ENCODE measurements around the gene HEXIM2.

The HEXIM2 gene

GRCh38 chr17:45128331-45128730 lies 33.3 kb upstream of the HEXIM2 start:
- no peak for DNase-seq

- DNase-seq = no peak
These were observed 32.7 kb upstream of the HEXIM2 start for GRCh38 chr17:45128989-45129388.

GRCh38 chr17:45129426-45129939 lies 32.2 kb upstream of the HEXIM2 start:
- no peak for DNase-seq

GRCh38 chr17:45129940-45130680 lies 31.6 kb upstream of the HEXIM2 start:
- no peak for DNase-seq

GRCh38 chr17:45130681-45131615 lies 30.7 kb upstream of the HEXIM2 start:
- DNase-seq = no peak

GRCh38 chr17:45131616-45132319 lies 29.9 kb upstream of the HEXIM2 start:
- DNase-seq = peak; percentile 37

GRCh38 chr17:45132320-45132571 lies 29.4 kb upstream of the HEXIM2 start, which contains the start of gene PLCD3:
Gene PLCD3, minus strand, starts transcription at chr17:45132515. Its CDS starts 105 bp downstream, at chr17:45132410.
- no peak for DNase-seq

- DNase-seq = peak; percentile 76
These were observed 28.9 kb upstream of the HEXIM2 start for GRCh38 chr17:45132572-45133463.

- DNase-seq = peak; percentile 98
These were observed 26.3 kb upstream of the HEXIM2 start, which contains the start of gene ACBD4 for GRCh38 chr17:45135192-45135977. Gene ACBD4, plus strand, starts transcription at chr17:45135687. Its CDS starts 458 bp downstream, at chr17:45136145.

GRCh38 chr17:45135978-45136791 lies 25.5 kb upstream of the HEXIM2 start:
- no peak for DNase-seq

GRCh38 chr17:45136846-45137560 lies 24.7 kb upstream of the HEXIM2 start:
- DNase-seq = no peak

- DNase-seq = no peak
These were observed 23.9 kb upstream of the HEXIM2 start for GRCh38 chr17:45137561-45138305.

GRCh38 chr17:45138911-45139532 lies 22.7 kb upstream of the HEXIM2 start:
- DNase-seq = no peak

GRCh38 chr17:45139533-45139920 lies 22.1 kb upstream of the HEXIM2 start:
- no peak for DNase-seq

GRCh38 chr17:45143094-45143670 lies 18.5 kb upstream of the HEXIM2 start:
- no peak for DNase-seq

- DNase-seq = no peak
These were observed 17.9 kb upstream of the HEXIM2 start for GRCh38 chr17:45143767-45144198.

- DNase-seq = peak; percentile 25
These were observed 17.3 kb upstream of the HEXIM2 start for GRCh38 chr17:45144199-45145034.
